RWPE1 (cell line): ENCODE data around the gene NDUFS8.

Experiments used
- CTCF ChIA-PET: fragments of 350-600 bp; sonication (Branson Sonifier 250); formaldehyde crosslinking; extraction: SDS; loops from one replicate; lab custom pipeline; 2021; lab: Yijun Ruan, JAX
- POLR2A ChIA-PET: fragments of 400-600 bp; formaldehyde crosslinking; extraction: SDS; loops from one replicate; lab custom pipeline; 2020; ENCODE audit warnings: antibody characterized with exemption; ENCODE audit not compliant: low non-redundant PET; lab: Yijun Ruan, JAX
- DNase-seq: peaks from one replicate; pipeline ENCODE4 v3.0.0; 2012; ENCODE audit warnings: low spot score
- H3K27ac ChIP-seq: fragments of 450-650 bp; 2 replicates; pipeline ENCODE4 v1.5.1; 2017
- TF ChIP-seq, protein P1 (sequence below): fragments of 450-650 bp; conservative IDR thresholded peaks from 2 replicates; pipeline ENCODE4 v1.5.1; 2017; ENCODE audit warnings: low read depth, mild to moderate bottlenecking

NDUFS8 gene

GRCh38 chr11:68038226-68038717 lies 7.8 kb downstream of the NDUFS8 start:
- CTCF ChIA-PET, result no interaction called here
- peak overlapping the region; percentile 81 for H3K27ac ChIP-seq
- POLR2A ChIA-PET, result interaction anchor here (0.5 to 0.6 kb wide), 2 partner anchors 23 to 169 kb away, joined by 3 to 5 read pairs; no protein-coding TSS in a partner anchor
- no peak for DNase-seq
- TF ChIP-seq, protein P1, sequence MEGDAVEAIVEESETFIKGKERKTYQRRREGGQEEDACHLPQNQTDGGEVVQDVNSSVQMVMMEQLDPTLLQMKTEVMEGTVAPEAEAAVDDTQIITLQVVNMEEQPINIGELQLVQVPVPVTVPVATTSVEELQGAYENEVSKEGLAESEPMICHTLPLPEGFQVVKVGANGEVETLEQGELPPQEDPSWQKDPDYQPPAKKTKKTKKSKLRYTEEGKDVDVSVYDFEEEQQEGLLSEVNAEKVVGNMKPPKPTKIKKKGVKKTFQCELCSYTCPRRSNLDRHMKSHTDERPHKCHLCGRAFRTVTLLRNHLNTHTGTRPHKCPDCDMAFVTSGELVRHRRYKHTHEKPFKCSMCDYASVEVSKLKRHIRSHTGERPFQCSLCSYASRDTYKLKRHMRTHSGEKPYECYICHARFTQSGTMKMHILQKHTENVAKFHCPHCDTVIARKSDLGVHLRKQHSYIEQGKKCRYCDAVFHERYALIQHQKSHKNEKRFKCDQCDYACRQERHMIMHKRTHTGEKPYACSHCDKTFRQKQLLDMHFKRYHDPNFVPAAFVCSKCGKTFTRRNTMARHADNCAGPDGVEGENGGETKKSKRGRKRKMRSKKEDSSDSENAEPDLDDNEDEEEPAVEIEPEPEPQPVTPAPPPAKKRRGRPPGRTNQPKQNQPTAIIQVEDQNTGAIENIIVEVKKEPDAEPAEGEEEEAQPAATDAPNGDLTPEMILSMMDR, result no peak

DNA sequence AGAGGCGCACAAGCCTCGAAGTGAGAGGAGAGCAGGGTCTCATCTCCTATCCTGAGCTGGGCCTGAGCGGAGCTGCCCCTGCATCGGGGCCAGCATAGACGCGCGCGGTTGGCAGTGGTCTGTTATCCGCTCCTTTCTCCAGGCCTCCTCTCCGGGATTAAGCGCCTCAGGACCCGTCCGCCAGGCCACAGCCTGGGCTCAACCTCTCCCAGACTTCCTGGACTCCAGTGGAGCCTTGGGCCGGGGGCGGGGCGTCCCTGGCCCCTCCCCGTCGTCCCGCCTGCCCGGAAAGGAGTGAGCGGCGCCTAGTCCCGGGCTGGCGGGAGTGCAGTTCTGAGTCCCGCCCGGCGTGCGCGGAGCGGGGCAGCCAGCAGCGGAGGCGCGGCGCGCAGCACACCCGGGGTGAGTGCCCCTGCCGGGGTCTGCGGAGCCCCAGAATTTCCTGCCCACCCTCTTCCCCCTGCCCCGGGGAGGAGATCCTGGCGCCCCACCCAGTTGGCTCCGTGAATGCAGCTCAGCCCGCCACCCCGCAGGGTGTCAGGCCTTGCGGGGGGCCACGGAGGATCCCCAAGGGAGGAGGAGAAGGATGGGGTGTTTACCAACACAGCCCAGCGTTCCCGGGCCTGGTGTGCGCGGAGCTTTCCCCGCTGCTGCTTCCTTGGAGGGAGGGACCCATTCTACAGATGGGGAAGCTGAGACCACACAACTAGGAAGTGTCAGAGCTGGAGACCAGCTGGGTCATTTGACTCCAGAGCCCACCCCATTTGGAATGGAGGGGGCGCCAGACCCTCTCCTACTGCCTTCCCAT lies 8.4 kb downstream of the NDUFS8 start, which contains the start of gene TCIRG1:
Gene TCIRG1 (plus strand): TSS at position 308 of the 808 bp plus-strand sequence. CDS start 2,247 bp downstream, outside the sequence.
- CTCF ChIA-PET, result interaction anchor here (0.5 to 1.1 kb wide), 2 partner anchors 19 to 167 kb away, joined by 3 read pairs; no protein-coding TSS in a partner anchor
- POLR2A ChIA-PET, result no interaction called here
- H3K27ac ChIP-seq, result peak within 1 kb of the TSS; percentile 81
- DNase-seq, result peak; percentile 81
- TF ChIP-seq, protein P1, result no peak

- peak overlapping the region; percentile 81 for H3K27ac ChIP-seq
- CTCF ChIA-PET, result interaction anchor here (0.5 to 1.1 kb wide), 2 partner anchors 19 to 166 kb away, joined by 3 read pairs; no protein-coding TSS in a partner anchor
Measured at GRCh38 chr11:68039526-68040086, 9.1 kb downstream of the NDUFS8 start.

DNA sequence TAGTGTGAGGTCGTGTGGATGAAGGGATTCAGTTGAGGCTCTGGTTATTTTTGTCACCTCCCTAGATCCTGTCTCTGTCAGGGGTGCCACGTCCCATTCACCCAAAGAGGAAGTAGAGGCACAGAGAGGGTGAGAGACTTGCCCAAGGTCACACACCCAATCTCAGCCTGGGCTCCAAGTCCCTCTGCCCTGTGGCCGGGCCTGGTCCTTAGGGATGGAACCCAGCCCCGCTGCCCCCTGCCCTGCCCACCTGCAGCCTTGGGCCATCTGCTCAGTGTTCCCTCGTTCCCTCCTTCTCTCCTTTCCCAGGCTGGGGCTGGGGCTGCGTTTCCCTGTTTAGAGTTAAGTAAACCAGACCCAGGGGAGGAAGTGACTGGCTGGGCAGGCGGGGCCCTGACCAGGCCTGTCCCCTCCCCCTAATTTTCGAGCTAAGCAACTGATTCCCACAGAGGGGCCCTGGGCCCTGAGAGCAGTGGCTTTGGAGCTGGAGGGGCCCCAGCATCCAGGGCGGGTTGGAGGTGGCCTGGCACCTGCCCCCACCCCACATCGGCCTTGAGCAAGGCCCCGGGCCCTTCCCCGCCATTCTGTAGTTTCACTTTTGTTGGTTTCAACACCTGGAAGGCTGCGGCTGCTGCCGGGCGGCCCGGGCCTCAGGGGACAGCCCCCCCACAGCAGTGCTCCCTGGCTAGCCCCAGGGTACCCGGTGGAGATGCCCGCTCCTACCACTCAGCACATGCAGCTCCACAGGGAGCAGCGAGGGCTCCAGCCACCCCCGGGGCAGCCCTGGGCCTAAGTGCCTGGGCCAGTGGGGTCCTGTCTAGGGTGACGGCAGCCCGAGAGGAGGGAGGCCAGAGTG lies 9.8 kb downstream of the NDUFS8 start:
- POLR2A ChIA-PET, result no interaction called here
- TF ChIP-seq, protein P1, result no peak
- CTCF ChIA-PET, result interaction anchor here (0.7 kb wide), 2 partner anchors 134 to 1320 kb away, joined by 3 read pairs; no protein-coding TSS in a partner anchor
- DNase-seq, result peak; percentile 58
- H3K27ac ChIP-seq, result peak overlapping the region; percentile 81

More at GRCh38 chr11:68039526-68040086, 9.1 kb downstream of the NDUFS8 start:
- TF ChIP-seq, protein P1, result no peak
- peak; percentile 37 for DNase-seq
- POLR2A ChIA-PET, result no interaction called here

GRCh38 chr11:68040957-68041591 lies 10.6 kb downstream of the NDUFS8 start:
- peak overlapping the region; percentile 81 for H3K27ac ChIP-seq
- DNase-seq, result no peak
- POLR2A ChIA-PET, result no interaction called here
- TF ChIP-seq, protein P1, result no peak
- CTCF ChIA-PET, result interaction anchor here (0.5 to 0.7 kb wide), 4 partner anchors 38 to 1321 kb away, joined by 3 read pairs; no protein-coding TSS in a partner anchor
